VCaP (cell line): ENCODE measurements around the gene SPACA6.

Experiments
- H3K27ac ChIP-seq: fragments of 450-650 bp; 2 replicates; pipeline ENCODE4 v1.5.1; 2017
- TF ChIP-seq, protein P1 (sequence below): fragments of 450-650 bp; conservative IDR thresholded peaks from 2 replicates; pipeline ENCODE4 v1.5.1; 2017; ENCODE audit warnings: mild to moderate bottlenecking, moderate library complexity

The SPACA6 gene

DNA sequence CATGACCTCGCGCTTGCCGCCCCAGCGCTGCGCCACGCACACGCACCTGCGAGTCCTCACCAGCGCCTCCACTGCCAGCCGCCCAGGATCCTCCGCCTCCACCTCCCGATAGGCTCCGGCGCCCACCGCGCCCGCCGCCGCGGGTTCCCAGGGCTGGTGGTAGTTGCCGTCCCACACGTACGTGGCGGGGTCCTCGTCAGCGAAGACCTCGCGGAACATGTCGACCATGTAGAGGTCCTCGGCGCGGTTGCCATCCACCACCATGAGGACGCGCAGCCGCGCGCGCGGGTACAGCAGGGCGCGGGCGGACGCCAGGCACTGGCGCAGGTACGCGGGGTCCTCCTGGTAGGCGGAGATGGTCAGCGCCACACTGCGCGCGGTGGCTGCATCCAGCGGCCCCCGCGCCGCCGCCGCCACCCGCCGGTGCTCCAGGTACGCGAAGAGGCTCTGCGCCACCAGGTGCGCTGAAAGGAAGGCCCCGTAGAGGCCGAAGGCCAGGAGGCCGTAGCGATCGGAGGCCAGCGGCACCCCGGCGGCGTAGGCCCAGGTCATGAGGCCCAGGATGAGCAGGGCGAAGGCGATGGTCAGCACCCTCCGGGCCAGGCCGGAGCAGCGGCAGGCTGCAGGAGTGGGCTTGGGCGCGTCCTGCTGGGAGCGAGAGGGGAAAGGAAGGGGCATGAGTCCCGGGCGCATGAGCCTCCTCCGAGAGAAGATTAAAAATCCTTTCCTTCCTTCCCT lies 26.3 kb downstream of the SPACA6 start:
- TF ChIP-seq, protein P1, sequence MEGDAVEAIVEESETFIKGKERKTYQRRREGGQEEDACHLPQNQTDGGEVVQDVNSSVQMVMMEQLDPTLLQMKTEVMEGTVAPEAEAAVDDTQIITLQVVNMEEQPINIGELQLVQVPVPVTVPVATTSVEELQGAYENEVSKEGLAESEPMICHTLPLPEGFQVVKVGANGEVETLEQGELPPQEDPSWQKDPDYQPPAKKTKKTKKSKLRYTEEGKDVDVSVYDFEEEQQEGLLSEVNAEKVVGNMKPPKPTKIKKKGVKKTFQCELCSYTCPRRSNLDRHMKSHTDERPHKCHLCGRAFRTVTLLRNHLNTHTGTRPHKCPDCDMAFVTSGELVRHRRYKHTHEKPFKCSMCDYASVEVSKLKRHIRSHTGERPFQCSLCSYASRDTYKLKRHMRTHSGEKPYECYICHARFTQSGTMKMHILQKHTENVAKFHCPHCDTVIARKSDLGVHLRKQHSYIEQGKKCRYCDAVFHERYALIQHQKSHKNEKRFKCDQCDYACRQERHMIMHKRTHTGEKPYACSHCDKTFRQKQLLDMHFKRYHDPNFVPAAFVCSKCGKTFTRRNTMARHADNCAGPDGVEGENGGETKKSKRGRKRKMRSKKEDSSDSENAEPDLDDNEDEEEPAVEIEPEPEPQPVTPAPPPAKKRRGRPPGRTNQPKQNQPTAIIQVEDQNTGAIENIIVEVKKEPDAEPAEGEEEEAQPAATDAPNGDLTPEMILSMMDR, result no peak
- no peak overlapping the region for H3K27ac ChIP-seq

DNA sequence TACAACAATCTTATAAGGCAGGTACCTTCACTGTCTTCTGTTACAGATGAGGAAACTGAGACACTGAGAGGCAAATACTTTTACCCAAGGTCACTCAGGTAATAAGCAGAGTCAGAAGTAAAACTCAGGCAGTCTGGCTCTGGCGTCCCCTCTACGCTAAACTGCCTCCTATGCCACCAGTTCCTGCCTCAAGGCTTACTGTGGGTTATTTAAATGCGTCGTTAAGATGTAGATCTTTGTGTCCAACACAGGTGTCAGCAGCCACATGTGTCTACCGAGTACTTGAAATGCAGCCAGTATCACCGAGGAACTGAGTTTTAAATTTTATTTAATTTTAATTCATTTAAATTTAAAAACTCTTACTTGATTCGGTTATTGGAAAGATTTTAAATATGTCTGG lies 28.8 kb downstream of the SPACA6 start:
- H3K27ac ChIP-seq, result no peak overlapping the region
- TF ChIP-seq, protein P1, result no peak

DNA sequence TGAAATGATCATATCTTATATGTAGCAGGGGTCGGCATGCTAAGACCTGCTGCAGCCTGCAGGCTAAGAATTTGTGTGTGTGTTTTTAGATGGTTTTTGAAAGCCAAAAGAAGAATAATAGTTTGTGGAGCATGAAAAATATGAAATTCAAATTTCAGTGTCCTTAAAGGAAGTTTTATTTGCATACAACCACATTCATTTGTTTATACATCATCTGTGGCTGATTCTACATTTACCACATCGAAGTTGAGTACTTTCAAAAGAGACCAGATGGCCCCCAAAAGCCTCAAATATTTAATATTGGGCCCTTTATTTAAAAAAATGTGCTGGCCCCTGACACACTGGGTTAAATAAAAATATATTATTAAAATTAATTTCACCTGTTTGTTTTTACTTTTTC lies 29.4 kb downstream of the SPACA6 start:
- TF ChIP-seq, protein P1, result no peak
- no peak overlapping the region for H3K27ac ChIP-seq

DNA sequence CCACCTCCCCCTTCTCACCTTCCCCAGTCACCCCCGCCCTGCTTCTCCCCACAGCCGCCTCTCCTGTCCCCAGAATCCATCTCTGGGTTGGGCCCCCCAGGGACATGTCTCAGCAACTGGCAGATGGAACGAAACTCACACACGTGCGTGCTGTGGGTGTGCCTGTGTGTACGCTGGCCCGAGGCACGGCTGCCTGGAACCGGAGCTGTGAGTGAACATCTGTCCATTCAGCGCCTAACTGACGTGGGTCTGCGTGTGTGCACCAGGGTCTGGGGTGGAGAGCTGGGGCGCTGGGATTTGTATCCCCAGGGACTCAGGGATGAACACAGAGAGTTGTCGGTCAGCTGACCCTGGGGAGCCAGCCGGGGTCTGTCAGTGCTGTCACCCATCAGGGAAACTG lies 31.4 kb downstream of the SPACA6 start:
- TF ChIP-seq, protein P1, result no peak

DNA sequence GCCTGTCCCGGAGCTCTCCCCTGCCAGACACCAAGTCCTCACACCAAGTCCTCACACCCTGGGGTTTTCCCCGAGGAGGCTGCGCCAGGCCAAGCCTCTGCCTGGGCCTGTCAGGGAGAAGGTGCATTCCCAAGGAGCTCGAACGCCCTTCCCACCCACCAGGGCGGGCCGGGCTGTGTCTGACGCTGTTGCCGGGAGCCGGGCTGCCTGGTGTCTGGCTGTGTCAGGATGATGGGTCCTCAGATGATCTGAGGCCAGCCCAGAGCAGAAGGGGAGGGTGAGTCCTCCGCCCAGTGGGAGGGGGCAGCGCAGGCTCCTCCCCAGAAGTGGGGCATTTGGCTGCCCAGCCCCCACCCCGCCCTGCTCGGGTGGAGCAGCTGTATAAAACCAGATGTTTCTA lies 32.9 kb downstream of the SPACA6 start:
- H3K27ac ChIP-seq, result no peak overlapping the region
- TF ChIP-seq, protein P1, result no peak

More for the DNA sequence above, 31.4 kb downstream of the SPACA6 start:
- no peak overlapping the region for H3K27ac ChIP-seq

DNA sequence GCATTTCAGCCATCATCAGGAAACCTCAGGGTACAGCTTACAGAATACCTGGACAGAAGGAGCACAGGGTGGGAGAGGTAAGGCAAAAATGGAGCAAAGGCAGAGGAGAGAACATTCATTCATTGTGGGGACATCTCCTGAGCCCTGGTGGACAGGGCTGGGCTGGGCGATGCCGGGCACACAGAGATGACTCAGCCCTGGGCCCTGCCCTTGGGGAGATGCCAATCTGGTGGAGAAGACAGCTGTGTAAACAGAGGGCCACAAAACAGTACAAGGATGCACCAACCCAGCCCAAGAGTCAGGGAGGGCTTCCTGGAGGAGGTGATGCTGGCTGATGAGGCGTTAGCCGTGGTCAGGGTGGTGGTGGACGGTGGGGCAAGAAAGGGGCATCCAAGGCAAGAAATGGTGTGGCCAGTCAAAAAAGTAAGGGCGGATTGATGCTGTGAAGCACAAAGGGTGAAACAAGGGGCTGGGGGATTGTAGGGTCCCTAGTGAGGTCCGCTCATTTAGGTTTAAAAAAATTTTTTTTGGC lies 34.3 kb downstream of the SPACA6 start:
- TF ChIP-seq, protein P1, result no peak
- no peak overlapping the region for H3K27ac ChIP-seq

DNA sequence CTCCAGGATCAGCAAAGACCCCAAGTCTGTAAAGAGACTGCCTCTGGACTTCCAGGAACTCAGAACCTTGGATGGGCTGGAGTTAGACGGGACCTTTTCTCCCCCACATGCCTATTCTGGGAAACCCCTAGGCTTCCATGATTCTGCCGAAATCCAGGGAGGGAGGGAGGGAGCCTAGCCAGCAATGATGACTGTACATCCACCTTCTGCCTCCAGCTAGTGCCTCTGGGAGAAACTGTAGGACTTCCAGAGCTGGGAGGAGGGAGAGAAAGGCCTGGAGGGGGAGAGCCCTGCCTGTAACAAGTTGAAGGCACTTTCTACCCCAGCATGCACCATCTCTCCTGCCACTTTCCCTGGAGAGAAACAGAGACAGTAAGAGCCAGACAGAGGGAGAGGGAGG lies 36.7 kb downstream of the SPACA6 start:
- TF ChIP-seq, protein P1, result no peak
- H3K27ac ChIP-seq, result no peak overlapping the region
